Stimulated activated CD8-positive, alpha-beta memory T cell treated with anti-CD3 and anti-CD28 coated beads, Interleukin-12 subunit alpha, Interleukin-12 subunit beta, amount 100 ng/mL, for 24 hours (primary cell): ENCODE data around the gene SETD5.
"Not testable (repeated sequence)": the region's sequence is repeated elsewhere in the genome, so short reads cannot be mapped to it uniquely, and the experiment has no call there.

Experiments
- DNase-seq: peaks from one replicate; pipeline ENCODE4 v3.0.0-alpha.2; 2020; ENCODE audit errors: extremely low read depth

SETD5 gene

GRCh38 chr3:9455596-9456131, 58.2 kb downstream of the SETD5 start:
- no peak for DNase-seq

GRCh38 chr3:9467451-9467850, 70.0 kb downstream of the SETD5 start:
- no peak for DNase-seq

- DNase-seq: no peak
Measured at GRCh38 chr3:9468460-9468859, 71.0 kb downstream of the SETD5 start.

- no peak for DNase-seq
Measured at GRCh38 chr3:9469986-9470385, 72.6 kb downstream of the SETD5 start.

GRCh38 chr3:9473496-9474065, 76.2 kb downstream of the SETD5 start:
- DNase-seq: no peak

- no peak for DNase-seq
Measured at GRCh38 chr3:9474482-9474881, 77.1 kb downstream of the SETD5 start.

GRCh38 chr3:9476935-9477334, 79.5 kb downstream of the SETD5 start:
- DNase-seq: no peak

GRCh38 chr3:9480265-9480664, 82.8 kb downstream of the SETD5 start:
- DNase-seq: no peak

- DNase-seq: no peak
Measured at GRCh38 chr3:9485248-9485647, 87.8 kb downstream of the SETD5 start.

GRCh38 chr3:9491506-9491905, 94.1 kb downstream of the SETD5 start:
- DNase-seq: no peak

GRCh38 chr3:9494036-9494435, 96.6 kb downstream of the SETD5 start:
- DNase-seq: not testable (repeated sequence)

GRCh38 chr3:9496893-9497292, 99.5 kb downstream of the SETD5 start:
- DNase-seq: no peak

GRCh38 chr3:9497821-9498565, 100.6 kb downstream of the SETD5 start:
- no peak for DNase-seq

GRCh38 chr3:9498781-9499180, 101.4 kb downstream of the SETD5 start:
- no peak for DNase-seq

GRCh38 chr3:9499455-9500107, 102.2 kb downstream of the SETD5 start:
- no peak for DNase-seq

GRCh38 chr3:9500108-9501050, 103.0 kb downstream of the SETD5 start:
- peak; percentile 32 for DNase-seq

- DNase-seq: no peak
Measured at GRCh38 chr3:9501226-9501625, 103.8 kb downstream of the SETD5 start.

- peak; percentile 14 for DNase-seq
Measured at GRCh38 chr3:9503283-9503682, 105.9 kb downstream of the SETD5 start.

GRCh38 chr3:9507586-9508578, 110.5 kb downstream of the SETD5 start:
- no peak for DNase-seq

- DNase-seq: no peak
Measured at GRCh38 chr3:9508781-9509180, 111.4 kb downstream of the SETD5 start.
